Loucy (cell line): ENCODE measurements around the gene ELMO1.

Experiments used
- H2AFZ ChIP-seq: fragments of 200-600 bp; sonication (generic); 2 replicates; pipeline ENCODE4 v1.6.0; 2016; ENCODE audit warnings: antibody characterized with exemption, mild to moderate bottlenecking, low read length, moderate library complexity
- H3F3A ChIP-seq: fragments of 200-600 bp; 2 replicates; pipeline ENCODE4 v1.6.0; 2016; ENCODE audit warnings: antibody characterized with exemption, low read depth, mild to moderate bottlenecking
- H3K27me3 ChIP-seq: fragments of 200-600 bp; sonication (generic); 2 replicates; pipeline ENCODE4 v1.6.1; 2014; ENCODE audit warnings: low read length, mild to moderate bottlenecking; ENCODE audit not compliant: insufficient read depth, poor library complexity, severe bottlenecking
- H3K36me3 ChIP-seq: fragments of 200-600 bp; sonication (generic); 2 replicates; pipeline ENCODE4 v1.6.1; 2016; ENCODE audit warnings: low read length; ENCODE audit not compliant: insufficient read depth
- H3K4me1 ChIP-seq: fragments of 200-600 bp; sonication (generic); 2 replicates; pipeline ENCODE4 v1.5.1; 2014; ENCODE audit warnings: low read length, mild to moderate bottlenecking; ENCODE audit not compliant: insufficient read depth, poor library complexity, severe bottlenecking
- H3K4me2 ChIP-seq: fragments of 200-600 bp; sonication (generic); 2 replicates; pipeline ENCODE4 v1.6.0; 2014; ENCODE audit warnings: antibody characterized with exemption, low read length, low read depth, mild to moderate bottlenecking; ENCODE audit not compliant: poor library complexity, severe bottlenecking
- H3K4me3 ChIP-seq: fragments of 200-600 bp; sonication (generic); 2 replicates; pipeline ENCODE4 v1.5.1; 2014; ENCODE audit warnings: low read length, mild to moderate bottlenecking, mixed read lengths; ENCODE audit not compliant: poor library complexity, severe bottlenecking
- H3K79me2 ChIP-seq: fragments of 200-600 bp; sonication (generic); 2 replicates; pipeline ENCODE4 v1.6.1; 2014; ENCODE audit warnings: low read length; ENCODE audit not compliant: insufficient read depth
- H3K9ac ChIP-seq: fragments of 200-600 bp; sonication (generic); 2 replicates; pipeline ENCODE4 v1.6.0; 2014; ENCODE audit warnings: mild to moderate bottlenecking, low read depth, low read length, moderate library complexity; ENCODE audit not compliant: poor library complexity, severe bottlenecking
- H3K9me2 ChIP-seq: fragments of 200-600 bp; sonication (generic); replicated peaks from 2 replicates; pipeline ENCODE4 v1.6.1; 2016; ENCODE audit warnings: low read depth, low read length, mixed read lengths
- H3K9me3 ChIP-seq: fragments of 200-600 bp; sonication (generic); 2 replicates; pipeline ENCODE4 v1.6.1; 2014; ENCODE audit warnings: mild to moderate bottlenecking, antibody characterized with exemption, low read length, low read depth; ENCODE audit not compliant: insufficient read depth
- H4K20me1 ChIP-seq: fragments of 200-600 bp; sonication (generic); 2 replicates; pipeline ENCODE4 v1.6.0; 2014; ENCODE audit warnings: antibody characterized with exemption, low read length, mild to moderate bottlenecking; ENCODE audit not compliant: insufficient read depth, poor library complexity, severe bottlenecking
- CTCF ChIP-seq: fragments of 200-600 bp; sonication (generic); conservative IDR thresholded peaks from 2 replicates; pipeline ENCODE4 v1.5.1; 2014; ENCODE audit warnings: mild to moderate bottlenecking, antibody characterized with exemption, low read length
- EZH2phosphoT487 ChIP-seq: fragments of 200-600 bp; IDR thresholded peaks from 2 replicates; pipeline ENCODE4 v1.6.1; 2018; ENCODE audit warnings: antibody characterized with exemption, mild to moderate bottlenecking, moderate library complexity, borderline replicate concordance

The ELMO1 gene

GRCh38 chr7:37105762-37106161, 342.9 kb downstream of the ELMO1 start:
- Histone ChIP-seq H3K79me2 (peaks cover 5% of the 10 kb centered on the region; the same call in 1 of the 2 replicates), H2AFZ (no peak overlapping the region), H3K27me3 (no peaks in the 10 kb centered on the region), H4K20me1 (peaks cover 17% of the 10 kb centered on the region), H3K4me3 (no peak overlapping the region), H3K9me2 (no peaks in the 10 kb centered on the region), H3K36me3 (peaks cover 20% of the 10 kb centered on the region; the same call in 1 of the 2 replicates), H3K9ac (no peak overlapping the region), H3F3A (no peaks in the 10 kb centered on the region), H3K4me2 (no peak overlapping the region), H3K4me1 (peaks cover 10% of the 10 kb centered on the region), H3K9me3 (no peaks in the 10 kb centered on the region)
- no peak for TF ChIP-seq CTCF

GRCh38 chr7:37104822-37105518, 343.7 kb downstream of the ELMO1 start:
- H3K4me2 ChIP-seq: no peak overlapping the region
- no peak overlapping the region for H3K4me3 ChIP-seq
- peaks cover 11% of the 10 kb centered on the region for H3K4me1 ChIP-seq
- TF ChIP-seq CTCF (no peak), EZH2phosphoT487 (no peak)
- no peak overlapping the region for H2AFZ ChIP-seq
- H3K9ac ChIP-seq: no peak overlapping the region
- H4K20me1 ChIP-seq: peaks cover 15% of the 10 kb centered on the region
- no peaks in the 10 kb centered on the region for H3K9me3 ChIP-seq
- H3K9me2 ChIP-seq: no peaks in the 10 kb centered on the region
- H3F3A ChIP-seq: no peaks in the 10 kb centered on the region
- no peaks in the 10 kb centered on the region for H3K27me3 ChIP-seq
- peaks cover 5% of the 10 kb centered on the region; the same call in 1 of the 2 replicates for H3K79me2 ChIP-seq
- H3K36me3 ChIP-seq: peaks cover 21% of the 10 kb centered on the region; the same call in 1 of the 2 replicates

- no peaks in the 10 kb centered on the region for H3K9me2 ChIP-seq
- H2AFZ ChIP-seq: no peak overlapping the region
- no peaks in the 10 kb centered on the region for H3F3A ChIP-seq
- H3K4me1 ChIP-seq: peaks cover 8% of the 10 kb centered on the region
- H3K9ac ChIP-seq: no peak overlapping the region
- H3K27me3 ChIP-seq: no peaks in the 10 kb centered on the region
- H3K9me3 ChIP-seq: no peaks in the 10 kb centered on the region
- H3K79me2 ChIP-seq: peaks cover 5% of the 10 kb centered on the region; the same call in 1 of the 2 replicates
- TF ChIP-seq EZH2phosphoT487: no peak
- TF ChIP-seq CTCF: 0 out of 2 replicates have a peak, but pooled peaks have one; percentile 1
- H3K4me2 ChIP-seq: no peak overlapping the region
- H4K20me1 ChIP-seq: peaks cover 12% of the 10 kb centered on the region
- H3K36me3 ChIP-seq: peaks cover 18% of the 10 kb centered on the region; the same call in 1 of the 2 replicates
- no peak overlapping the region for H3K4me3 ChIP-seq
Measured at GRCh38 chr7:37102518-37103137, 346.0 kb downstream of the ELMO1 start.
